Measurements from ENCODE around the gene LMNTD2.

The LMNTD2 gene

GRCh38 chr11:508956-509355 is 51.6 kb downstream of the LMNTD2 start:
- DNase-seq: no peak

- no peak for DNase-seq
These were observed 52.6 kb downstream of the LMNTD2 start for GRCh38 chr11:507727-508515.

GRCh38 chr11:506995-507726 is 53.4 kb downstream of the LMNTD2 start, which contains the start of gene RNH1:
Gene RNH1 (minus strand): TSS chr11:507242. CDS start chr11:502162, 5,080 bp downstream.
- DNase-seq: peak; percentile 98

GRCh38 chr11:506238-506994 is 54.1 kb downstream of the LMNTD2 start:
- DNase-seq: peak; percentile 96 to 97

- no peak for DNase-seq
These were observed 55.6 kb downstream of the LMNTD2 start for GRCh38 chr11:504994-505344.
